Stimulated activated CD4-positive, alpha-beta T cell treated with anti-CD3 and anti-CD28 coated beads, TNF-alpha, amount 100 ng/mL, for 1 hour (primary cell): ENCODE measurements around the gene CAV3.

ENCODE experiments used
- DNase-seq, 3 donors: peaks; one replicate each; pipeline ENCODE4 v3.0.0-alpha.2; 2020; ENCODE audit warnings: low read depth in 3 of 3, low spot score in 1 of 3

Gene CAV3

GRCh38 chr3:8793242-8793641, 59.6 kb downstream of the CAV3 start:
- DNase-seq: no peak

GRCh38 chr3:8794247-8794646, 60.6 kb downstream of the CAV3 start:
- DNase-seq: no peak
